HepG2 (cell line): ENCODE data around the gene SSBP4. TPM values are rescaled to one million over a fixed set of nuclear protein-coding genes. Genes with fewer than 3 reads are reported as not detected.

ENCODE experiments used
- ARNT ChIP-seq: fragments of 450-650 bp; IDR thresholded peaks from 2 replicates; pipeline ENCODE4 v1.6.1; 2017
- ATAD3A ChIP-seq: sonication (generic); formaldehyde crosslinking; IDR thresholded peaks from 2 replicates; pipeline ENCODE4 v1.4.0; 2020; ENCODE audit warnings: missing genetic modification reagents
- E2F1 ChIP-seq: sonication (generic); formaldehyde crosslinking; IDR thresholded peaks from 2 replicates; pipeline ENCODE4 v1.5.0; 2020; ENCODE audit warnings: missing genetic modification reagents
- FOSL1 ChIP-seq: sonication (generic); formaldehyde crosslinking; IDR thresholded peaks from 2 replicates; pipeline ENCODE4 v1.9.0; 2021; ENCODE audit warnings: missing genetic modification reagents, borderline replicate concordance
- FUBP1 ChIP-seq: sonication (generic); formaldehyde crosslinking; IDR thresholded peaks from 2 replicates; pipeline ENCODE4 v1.5.1; 2020; ENCODE audit warnings: missing genetic modification reagents, mild to moderate bottlenecking, borderline replicate concordance
- HMG20B ChIP-seq: conservative IDR thresholded peaks from 2 replicates; pipeline ENCODE4 v1.6.1; 2016; ENCODE audit warnings: missing genetic modification reagents, missing compliant biosample characterization
- HNRNPK ChIP-seq: fragments of 200-400 bp; formaldehyde crosslinking; IDR thresholded peaks from 2 replicates; pipeline ENCODE4 v1.6.1; 2018; ENCODE audit warnings: low read length, low read depth, moderate library complexity, mild to moderate bottlenecking; ENCODE audit not compliant: poor library complexity, severe bottlenecking
- KAT7 ChIP-seq: IDR thresholded peaks from 2 replicates; pipeline ENCODE4 v1.6.1; 2018; ENCODE audit warnings: borderline replicate concordance, missing compliant biosample characterization
- MAZ ChIP-seq, 2 experiments: sonication (generic) in 1 of 2; formaldehyde crosslinking in 1 of 2; IDR thresholded peaks; 2 replicates each; pipeline versions ENCODE4 v1.5.0 to v1.6.1; 2012 to 2020; ENCODE audit warnings: low read depth in 2 of 2, mild to moderate bottlenecking in 2 of 2, borderline replicate concordance in 1 of 2, improper control_type of control experiment in 1 of 2, low read length in 1 of 2, missing genetic modification reagents in 1 of 2, moderate library complexity in 1 of 2
- MIXL1 ChIP-seq: IDR thresholded peaks from 2 replicates; pipeline ENCODE4 v1.6.1; 2016
- MTERF4 ChIP-seq: sonication (generic); formaldehyde crosslinking; IDR thresholded peaks from 2 replicates; pipeline ENCODE4 v1.8.0; 2023; ENCODE audit warnings: mild to moderate bottlenecking, missing genetic modification reagents
- SKI ChIP-seq: fragments of 450-650 bp; IDR thresholded peaks from one replicate; pipeline ENCODE4 v1.6.1; 2018; ENCODE audit warnings: mild to moderate bottlenecking; ENCODE audit not compliant: partially characterized antibody
- SMYD3 ChIP-seq: sonication (generic); formaldehyde crosslinking; IDR thresholded peaks from 2 replicates; pipeline ENCODE4 v1.8.1; 2023; ENCODE audit warnings: mild to moderate bottlenecking, missing genetic modification reagents
- TCF12 ChIP-seq, 2 experiments: fragments of 450-650 bp in 1 of 2; sonication (generic) in 1 of 2; formaldehyde crosslinking in 1 of 2; IDR thresholded peaks; 2 replicates each; pipeline versions ENCODE4 v1.6.1 to v1.8.0; 2017 to 2022; ENCODE audit warnings: antibody characterized with exemption in 1 of 2, mild to moderate bottlenecking in 1 of 2, missing genetic modification reagents in 1 of 2, moderate library complexity in 1 of 2
- TCF7L2 ChIP-seq: IDR thresholded peaks from 2 replicates; pipeline ENCODE4 v1.6.1; 2011; ENCODE audit warnings: mild to moderate bottlenecking, low read depth, low read length, moderate library complexity
- TOPORS ChIP-seq: sonication (generic); formaldehyde crosslinking; IDR thresholded peaks from 2 replicates; pipeline ENCODE4 v1.8.0; 2023; ENCODE audit warnings: mild to moderate bottlenecking, missing genetic modification reagents
- ZBTB14 ChIP-seq: sonication (generic); formaldehyde crosslinking; IDR thresholded peaks from 2 replicates; pipeline ENCODE4 v1.4.0; 2020; ENCODE audit warnings: missing genetic modification reagents
- ZNF253 ChIP-seq: sonication (generic); formaldehyde crosslinking; IDR thresholded peaks from 2 replicates; pipeline ENCODE4 v1.8.0; 2022; ENCODE audit warnings: mild to moderate bottlenecking, missing genetic modification reagents, borderline replicate concordance
- ZNF260 ChIP-seq: sonication (generic); formaldehyde crosslinking; IDR thresholded peaks from 2 replicates; pipeline ENCODE4 v1.4.0; 2020; ENCODE audit warnings: missing genetic modification reagents, low read depth, mild to moderate bottlenecking, borderline replicate concordance
- ZNF274 ChIP-seq: sonication (generic); formaldehyde crosslinking; IDR thresholded peaks from 2 replicates; pipeline ENCODE4 v1.5.1; 2020; ENCODE audit warnings: mild to moderate bottlenecking, missing genetic modification reagents
- ZNF343 ChIP-seq: sonication (generic); formaldehyde crosslinking; IDR thresholded peaks from 2 replicates; pipeline ENCODE4 v1.4.0; 2020; ENCODE audit warnings: mild to moderate bottlenecking, missing genetic modification reagents
- ZNF367 ChIP-seq: sonication (generic); formaldehyde crosslinking; IDR thresholded peaks from 2 replicates; pipeline ENCODE4 v1.4.0; 2020; ENCODE audit warnings: missing genetic modification reagents, borderline replicate concordance
- ZNF484 ChIP-seq: sonication (generic); formaldehyde crosslinking; IDR thresholded peaks from 2 replicates; pipeline ENCODE4 v1.5.1; 2020; ENCODE audit warnings: mild to moderate bottlenecking, low read depth, missing genetic modification reagents, borderline replicate concordance
- ZNF556 ChIP-seq: sonication (generic); formaldehyde crosslinking; IDR thresholded peaks from 2 replicates; pipeline ENCODE4 v1.4.0; 2020; ENCODE audit warnings: mild to moderate bottlenecking, missing genetic modification reagents, borderline replicate concordance
- ZNF558 ChIP-seq: sonication (generic); formaldehyde crosslinking; IDR thresholded peaks from 2 replicates; pipeline ENCODE4 v1.9.0; 2022; ENCODE audit warnings: mild to moderate bottlenecking, missing genetic modification reagents, borderline replicate concordance
- ZNF883 ChIP-seq: sonication (generic); formaldehyde crosslinking; IDR thresholded peaks from 2 replicates; pipeline ENCODE4 v1.5.1; 2020; ENCODE audit warnings: mild to moderate bottlenecking, missing genetic modification reagents; ENCODE audit errors: not compliant biosample characterization
- polyA plus RNA-seq, 8 experiments: library from polyadenylated mRNA; depleted of rRNA in 3 of 8; stranded (reverse) in 7 of 8; unstranded in 1 of 8; fragments of >200 nt; fragmentation: Illumina TruSeq in 4 of 8; extraction: Trizol in 4 of 8; gene quantifications; 2 replicates each; pipeline versions ENCODE4 v1.2.1 to v1.2.3, GENCODE V29; 2011 to 2016; ENCODE audit warnings: low read depth in 4 of 8, missing spikeins in 1 of 8, mixed read lengths in 1 of 8; ENCODE audit not compliant: insufficient read depth in 1 of 8
- total RNA-seq, 5 experiments: library from RNA; depleted of rRNA; stranded (reverse); fragments of >200 nt; fragmentation: Illumina TruSeq; extraction: Trizol; gene quantifications; 2 replicates each; pipeline ENCODE4 v1.2.3, GENCODE V29; 2016; ENCODE audit warnings: low read depth in 1 of 5

The SSBP4 gene
- total and polyA plus RNA-seq, 2 of the 13 experiments (the other 11 are each of a cell fraction or from before 2014, with no cell fraction given), result 20.8 to 39.5 TPM

- TF ChIP-seq HMG20B (CRISPR knock-in tag) (no peak), ZNF274 (CRISPR knock-in tag) (no peak), ATAD3A (CRISPR knock-in tag) (no peak), ZNF556 (CRISPR knock-in tag) (no peak), MAZ (IDR thresholded peaks at IDR 0.05; ENCODE audit: borderline replicate concordance, low read depth, low read length) (peak; percentile 53; the same call in 1 of the 2 replicates), MAZ (CRISPR knock-in tag; IDR thresholded peaks at IDR 0.05; ENCODE audit: low read depth) (peak; percentile 39), ZBTB14 (CRISPR knock-in tag) (peak; percentile 93), TCF7L2 (no peak), ZNF253 (CRISPR knock-in tag) (no peak), ZNF883 (no peak), FUBP1 (no peak), MIXL1 (no peak), ZNF343 (CRISPR knock-in tag) (no peak), ZNF367 (CRISPR knock-in tag) (no peak), ZNF260 (CRISPR knock-in tag) (no peak), FOSL1 (CRISPR knock-in tag) (no peak), ARNT (no peak), KAT7 (CRISPR knock-in tag) (no peak), ZNF484 (CRISPR knock-in tag) (no peak), MTERF4 (CRISPR knock-in tag) (no peak), ZNF558 (CRISPR knock-in tag) (no peak; the same call in 1 of the 2 replicates), TCF12 (IDR thresholded peaks at IDR 0.05) (no peak), TCF12 (CRISPR knock-in tag; IDR thresholded peaks at IDR 0.05) (no peak), TOPORS (0 out of 2 replicates have a peak, but pooled peaks have one; percentile 5), SKI (peak; percentile 83), HNRNPK (peak; percentile 10), E2F1 (no peak), SMYD3 (CRISPR knock-in tag) (no peak)
Observed at GRCh38 chr19:18419195-18419698, at the start of gene SSBP4 (continued).
